Fibroblast of pulmonary artery (primary cell): ENCODE results near the gene HOXC10.

Source experiments
- DNase-seq: peaks from one replicate; pipeline ENCODE4 v3.0.0-alpha.2; 2010; ENCODE audit warnings: low read depth
- H3K4me3 ChIP-seq: replicated peaks from 2 replicates; pipeline ENCODE4 v1.5.1; 2011; ENCODE audit warnings: low read depth, mild to moderate bottlenecking, control low read depth, low read length, moderate library complexity
- CTCF ChIP-seq: IDR thresholded peaks from 2 replicates; pipeline ENCODE4 v1.5.1; 2011; ENCODE audit warnings: mild to moderate bottlenecking, control low read depth, low read length, inconsistent platforms; ENCODE audit errors: missing control alignments

Gene HOXC10

GRCh38 chr12:53984901-53985691, at the start of gene HOXC10:
HOXC10 (plus strand) TSS chr12:53985146; CDS start chr12:53985260, 114 bp downstream.
- H3K4me3 ChIP-seq, result no peak within 1 kb of the TSS
- TF ChIP-seq CTCF, result peak; percentile 38
- peak; percentile 73 for DNase-seq

- H3K4me3 ChIP-seq, result no peak overlapping the region
- DNase-seq, result no peak
- TF ChIP-seq CTCF, result no peak
Measured at GRCh38 chr12:53935383-53936341, 49.3 kb upstream of the HOXC10 start.

GRCh38 chr12:53937099-53937498, 47.8 kb upstream of the HOXC10 start:
- H3K4me3 ChIP-seq, result no peak overlapping the region
- DNase-seq, result no peak
- TF ChIP-seq CTCF, result no peak

GRCh38 chr12:53937596-53938325, 47.2 kb upstream of the HOXC10 start:
- DNase-seq, result no peak
- TF ChIP-seq CTCF, result no peak
- H3K4me3 ChIP-seq, result no peak overlapping the region

GRCh38 chr12:53938326-53939140, 46.4 kb upstream of the HOXC10 start, which contains the start of gene HOXC13:
HOXC13 (plus strand) TSS chr12:53938831; CDS start chr12:53938907, 76 bp downstream.
- DNase-seq, result peak; percentile 4
- no peak within 1 kb of the TSS for H3K4me3 ChIP-seq
- no peak for TF ChIP-seq CTCF
